GM23338 (cell line): ENCODE results near the gene PRRG1. TPM values are rescaled to one million over a fixed set of nuclear protein-coding genes. Genes with fewer than 3 reads are reported as not detected.

Experiments
- ATAC-seq: fragments of 200-7000 bp; cut with Tn5 transposase; 3 replicates; pipeline ENCODE4 v1.9.1; 2020
- DNase-seq: peaks from one replicate; pipeline ENCODE4 v3.0.0-alpha.2; 2015; ENCODE audit warnings: low spot score
- H2AFZ ChIP-seq: fragments of 200-600 bp; sonication (generic); 2 replicates; pipeline ENCODE4 v1.8.0; 2016; ENCODE audit warnings: antibody characterized with exemption, mild to moderate bottlenecking, moderate library complexity
- H3F3A ChIP-seq: fragments of 200-600 bp; sonication (generic); replicated peaks from 2 replicates; pipeline ENCODE4 v1.8.0; 2017; ENCODE audit warnings: antibody characterized with exemption, mixed run types, low read depth
- H3K27ac ChIP-seq: fragments of 200-600 bp; sonication (generic); 2 replicates; pipeline ENCODE4 v1.6.1; 2016; ENCODE audit warnings: low read depth
- H3K27me3 ChIP-seq: fragments of 200-600 bp; sonication (generic); 2 replicates; pipeline ENCODE4 v1.8.0; 2016; ENCODE audit warnings: mild to moderate bottlenecking, mixed run types, moderate library complexity; ENCODE audit not compliant: insufficient read depth
- H3K36me3 ChIP-seq: fragments of 200-600 bp; sonication (generic); 2 replicates; pipeline ENCODE4 v1.8.0; 2016; ENCODE audit warnings: mild to moderate bottlenecking; ENCODE audit not compliant: insufficient read depth
- H3K4me1 ChIP-seq: fragments of 200-600 bp; sonication (generic); 2 replicates; pipeline ENCODE4 v1.8.0; 2016; ENCODE audit warnings: mild to moderate bottlenecking, moderate library complexity; ENCODE audit not compliant: insufficient read depth
- H3K4me2 ChIP-seq: fragments of 200-600 bp; sonication (generic); 2 replicates; pipeline ENCODE4 v1.7.1; 2017; ENCODE audit warnings: mixed run types
- H3K4me3 ChIP-seq: fragments of 200-600 bp; sonication (generic); 2 replicates; pipeline ENCODE4 v1.6.1; 2016; ENCODE audit warnings: mixed run types
- H3K79me2 ChIP-seq: fragments of 200-600 bp; sonication (generic); replicated peaks from 2 replicates; pipeline ENCODE4 v1.8.0; 2017; ENCODE audit warnings: mild to moderate bottlenecking; ENCODE audit not compliant: insufficient read depth
- H3K9me2 ChIP-seq: fragments of 200-600 bp; sonication (generic); 2 replicates; pipeline ENCODE4 v1.8.0; 2017; ENCODE audit not compliant: insufficient read depth
- H4K20me1 ChIP-seq: fragments of 200-600 bp; sonication (generic); replicated peaks from 2 replicates; pipeline ENCODE4 v1.8.0; 2017; ENCODE audit warnings: mild to moderate bottlenecking; ENCODE audit not compliant: insufficient read depth
- H3K27ac Mint-ChIP-seq: 2 replicates; pipeline ENCODE4 v1.8.0; 2020; ENCODE audit warnings: inconsistent platforms, mild to moderate bottlenecking, moderate library complexity, mixed read lengths
- H3K27me3 Mint-ChIP-seq: 3 replicates; pipeline ENCODE4 v1.8.0; 2022; ENCODE audit warnings: low read depth, mild to moderate bottlenecking, moderate library complexity, mixed read lengths, inconsistent platforms; ENCODE audit not compliant: insufficient read depth, poor library complexity
- H3K36me3 Mint-ChIP-seq: 3 replicates; pipeline ENCODE4 v1.8.0; 2021; ENCODE audit warnings: low read depth, mild to moderate bottlenecking, inconsistent platforms, moderate library complexity, mixed read lengths
- H3K4me1 Mint-ChIP-seq: 3 replicates; pipeline ENCODE4 v1.8.0; 2020; ENCODE audit warnings: mild to moderate bottlenecking, inconsistent platforms, mixed read lengths
- H3K4me3 Mint-ChIP-seq: 3 replicates; pipeline ENCODE4 v1.8.0; 2021; ENCODE audit warnings: moderate library complexity, mild to moderate bottlenecking, inconsistent platforms, mixed read lengths
- H3K9me3 Mint-ChIP-seq: 3 replicates; pipeline ENCODE4 v1.8.0; 2020; ENCODE audit warnings: moderate library complexity, mild to moderate bottlenecking, inconsistent platforms, mixed read lengths
- CREB1 ChIP-seq: fragments of 250-450 bp; sonication (Bioruptor Pico); IDR thresholded peaks from 2 replicates; pipeline ENCODE4 v1.5.0; 2020; ENCODE audit warnings: low read depth, mild to moderate bottlenecking, moderate library complexity
- EZH2phosphoT487 ChIP-seq: fragments of 200-600 bp; sonication (generic); IDR thresholded peaks from one replicate; pipeline ENCODE4 v1.8.1; 2018; ENCODE audit warnings: antibody characterized with exemption; ENCODE audit not compliant: unreplicated experiment
- JUNB ChIP-seq: IDR thresholded peaks from one replicate; pipeline ENCODE4 v1.6.1; 2016; ENCODE audit warnings: antibody characterized with exemption; ENCODE audit not compliant: unreplicated experiment
- REST ChIP-seq: IDR thresholded peaks from one replicate; pipeline ENCODE4 v1.6.1; 2018; ENCODE audit warnings: antibody characterized with exemption; ENCODE audit not compliant: unreplicated experiment
- STAT1 ChIP-seq: IDR thresholded peaks from one replicate; pipeline ENCODE4 v1.6.1; 2016; ENCODE audit warnings: antibody characterized with exemption; ENCODE audit not compliant: unreplicated experiment
- ZNF114 ChIP-seq: fragments of 250-450 bp; sonication (Bioruptor Pico); IDR thresholded peaks from 2 replicates; pipeline ENCODE4 v1.5.0; 2020; ENCODE audit warnings: mild to moderate bottlenecking, moderate library complexity
- polyA plus RNA-seq: library from polyadenylated mRNA; unstranded; fragments of >200 nt; fragmentation: Nextera tagmentation; extraction: Ambion mirVana; gene quantifications from 2 replicates; pipeline ENCODE4 v1.2.1, GENCODE V29; 2016
- total RNA-seq: library from RNA; depleted of rRNA; stranded (reverse); fragments of >200 nt; shearing (Covaris generic); gene quantifications from 2 replicates; pipeline ENCODE4 v1.2.3, GENCODE V29; 2014
- TF ChIP-seq, protein P1 (sequence below): fragments of 250-450 bp; sonication (Bioruptor Pico); IDR thresholded peaks from 2 replicates; pipeline ENCODE4 v1.5.0; 2020; ENCODE audit warnings: mild to moderate bottlenecking, moderate library complexity
- TF ChIP-seq, protein P2 (sequence below): IDR thresholded peaks from 2 replicates; pipeline ENCODE4 v1.6.1; 2016; ENCODE audit warnings: antibody characterized with exemption

PRRG1 gene
- total and polyA plus RNA-seq, 2 experiments from 2014 or later: 3.8 to 10.8 TPM

DNA sequence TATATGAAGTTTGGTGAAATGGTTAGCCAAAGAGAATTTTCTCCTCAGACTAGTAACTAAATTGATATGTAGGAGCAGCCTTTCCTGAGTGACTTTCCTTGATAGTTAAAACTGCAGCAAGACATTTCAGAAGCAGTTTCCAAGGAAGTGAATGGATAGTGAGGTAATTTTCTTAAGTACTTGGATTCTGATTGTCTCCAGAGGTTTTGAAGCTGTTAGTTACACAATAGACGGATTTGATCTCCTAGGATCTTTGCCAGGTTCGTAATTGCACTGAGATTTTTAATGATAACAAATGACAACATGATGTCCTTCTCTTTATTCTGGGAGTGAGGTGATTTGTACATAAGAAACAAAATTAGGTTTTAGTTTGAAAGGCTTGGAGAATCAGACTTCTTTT lies 29.2 kb downstream of the PRRG1 start (continued):
- TF ChIP-seq, protein P1, sequence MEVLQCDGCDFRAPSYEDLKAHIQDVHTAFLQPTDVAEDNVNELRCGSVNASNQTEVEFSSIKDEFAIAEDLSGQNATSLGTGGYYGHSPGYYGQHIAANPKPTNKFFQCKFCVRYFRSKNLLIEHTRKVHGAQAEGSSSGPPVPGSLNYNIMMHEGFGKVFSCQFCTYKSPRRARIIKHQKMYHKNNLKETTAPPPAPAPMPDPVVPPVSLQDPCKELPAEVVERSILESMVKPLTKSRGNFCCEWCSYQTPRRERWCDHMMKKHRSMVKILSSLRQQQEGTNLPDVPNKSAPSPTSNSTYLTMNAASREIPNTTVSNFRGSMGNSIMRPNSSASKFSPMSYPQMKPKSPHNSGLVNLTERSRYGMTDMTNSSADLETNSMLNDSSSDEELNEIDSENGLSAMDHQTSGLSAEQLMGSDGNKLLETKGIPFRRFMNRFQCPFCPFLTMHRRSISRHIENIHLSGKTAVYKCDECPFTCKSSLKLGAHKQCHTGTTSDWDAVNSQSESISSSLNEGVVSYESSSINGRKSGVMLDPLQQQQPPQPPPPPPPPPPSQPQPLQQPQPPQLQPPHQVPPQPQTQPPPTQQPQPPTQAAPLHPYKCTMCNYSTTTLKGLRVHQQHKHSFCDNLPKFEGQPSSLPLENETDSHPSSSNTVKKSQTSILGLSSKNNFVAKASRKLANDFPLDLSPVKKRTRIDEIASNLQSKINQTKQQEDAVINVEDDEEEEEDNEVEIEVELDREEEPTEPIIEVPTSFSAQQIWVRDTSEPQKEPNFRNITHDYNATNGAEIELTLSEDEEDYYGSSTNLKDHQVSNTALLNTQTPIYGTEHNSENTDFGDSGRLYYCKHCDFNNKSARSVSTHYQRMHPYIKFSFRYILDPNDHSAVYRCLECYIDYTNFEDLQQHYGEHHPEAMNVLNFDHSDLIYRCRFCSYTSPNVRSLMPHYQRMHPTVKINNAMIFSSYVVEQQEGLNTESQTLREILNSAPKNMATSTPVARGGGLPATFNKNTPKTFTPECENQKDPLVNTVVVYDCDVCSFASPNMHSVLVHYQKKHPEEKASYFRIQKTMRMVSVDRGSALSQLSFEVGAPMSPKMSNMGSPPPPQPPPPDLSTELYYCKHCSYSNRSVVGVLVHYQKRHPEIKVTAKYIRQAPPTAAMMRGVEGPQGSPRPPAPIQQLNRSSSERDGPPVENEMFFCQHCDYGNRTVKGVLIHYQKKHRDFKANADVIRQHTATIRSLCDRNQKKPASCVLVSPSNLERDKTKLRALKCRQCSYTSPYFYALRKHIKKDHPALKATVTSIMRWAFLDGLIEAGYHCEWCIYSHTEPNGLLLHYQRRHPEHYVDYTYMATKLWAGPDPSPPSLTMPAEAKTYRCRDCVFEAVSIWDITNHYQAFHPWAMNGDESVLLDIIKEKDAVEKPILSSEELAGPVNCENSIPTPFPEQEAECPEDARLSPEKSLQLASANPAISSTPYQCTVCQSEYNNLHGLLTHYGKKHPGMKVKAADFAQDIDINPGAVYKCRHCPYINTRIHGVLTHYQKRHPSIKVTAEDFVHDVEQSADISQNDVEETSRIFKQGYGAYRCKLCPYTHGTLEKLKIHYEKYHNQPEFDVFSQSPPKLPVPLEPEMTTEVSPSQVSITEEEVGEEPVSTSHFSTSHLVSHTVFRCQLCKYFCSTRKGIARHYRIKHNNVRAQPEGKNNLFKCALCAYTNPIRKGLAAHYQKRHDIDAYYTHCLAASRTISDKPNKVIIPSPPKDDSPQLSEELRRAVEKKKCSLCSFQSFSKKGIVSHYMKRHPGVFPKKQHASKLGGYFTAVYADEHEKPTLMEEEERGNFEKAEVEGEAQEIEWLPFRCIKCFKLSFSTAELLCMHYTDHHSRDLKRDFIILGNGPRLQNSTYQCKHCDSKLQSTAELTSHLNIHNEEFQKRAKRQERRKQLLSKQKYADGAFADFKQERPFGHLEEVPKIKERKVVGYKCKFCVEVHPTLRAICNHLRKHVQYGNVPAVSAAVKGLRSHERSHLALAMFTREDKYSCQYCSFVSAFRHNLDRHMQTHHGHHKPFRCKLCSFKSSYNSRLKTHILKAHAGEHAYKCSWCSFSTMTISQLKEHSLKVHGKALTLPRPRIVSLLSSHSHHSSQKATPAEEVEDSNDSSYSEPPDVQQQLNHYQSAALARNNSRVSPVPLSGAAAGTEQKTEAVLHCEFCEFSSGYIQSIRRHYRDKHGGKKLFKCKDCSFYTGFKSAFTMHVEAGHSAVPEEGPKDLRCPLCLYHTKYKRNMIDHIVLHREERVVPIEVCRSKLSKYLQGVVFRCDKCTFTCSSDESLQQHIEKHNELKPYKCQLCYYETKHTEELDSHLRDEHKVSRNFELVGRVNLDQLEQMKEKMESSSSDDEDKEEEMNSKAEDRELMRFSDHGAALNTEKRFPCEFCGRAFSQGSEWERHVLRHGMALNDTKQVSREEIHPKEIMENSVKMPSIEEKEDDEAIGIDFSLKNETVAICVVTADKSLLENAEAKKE (CRISPR knock-in tag): no peak
- TF ChIP-seq JUNB (no peak), ZNF114 (CRISPR knock-in tag) (no peak)

DNA sequence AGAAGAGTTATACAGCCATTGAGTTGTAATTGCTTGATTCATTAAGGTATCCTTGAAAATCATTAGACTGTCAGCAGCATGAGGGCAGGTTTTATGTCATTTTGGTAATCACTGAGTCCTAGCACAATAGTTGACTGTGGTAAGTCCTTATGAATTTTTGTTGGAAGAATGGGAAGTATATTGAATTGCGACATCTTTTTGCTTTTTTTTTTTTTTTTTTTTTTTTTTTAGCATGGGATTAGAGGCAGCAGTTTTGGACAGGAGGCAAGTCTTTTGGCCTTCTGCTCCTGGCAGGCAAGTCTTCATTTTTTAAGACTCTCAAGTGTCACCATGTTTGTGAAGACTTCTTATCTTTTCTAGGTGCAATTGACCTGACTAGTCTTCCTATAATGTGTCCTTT lies 29.7 kb downstream of the PRRG1 start:
- peaks cover 9% of the 10 kb centered on the region; the same call in 1 of the 2 replicates for H3K4me1 ChIP-seq
- peaks cover 15% of the 10 kb centered on the region for H3K4me1 Mint-ChIP-seq
- no peaks in the 10 kb centered on the region for H3K9me3 Mint-ChIP-seq
- H2AFZ ChIP-seq: no peak overlapping the region
- ATAC-seq (no peak), DNase-seq (no peak)
- H3K36me3 Mint-ChIP-seq: no peaks in the 10 kb centered on the region
- peak overlapping the region; percentile 27; the same call in 1 of the 2 replicates for H3K27ac Mint-ChIP-seq
- H3K27ac ChIP-seq: no peak overlapping the region
- no peaks in the 10 kb centered on the region for H3K9me2 ChIP-seq
- H4K20me1 ChIP-seq: no peaks in the 10 kb centered on the region
- no peak overlapping the region for H3K4me3 Mint-ChIP-seq
- H3K27me3 ChIP-seq: no peaks in the 10 kb centered on the region
- H3F3A ChIP-seq: no peaks in the 10 kb centered on the region
- H3K4me3 ChIP-seq: no peak overlapping the region
- H3K27me3 Mint-ChIP-seq: no peaks in the 10 kb centered on the region
- H3K79me2 ChIP-seq: peaks cover 58% of the 10 kb centered on the region
- no peaks in the 10 kb centered on the region for H3K36me3 ChIP-seq
- no peak overlapping the region for H3K4me2 ChIP-seq
- TF ChIP-seq, protein P2, sequence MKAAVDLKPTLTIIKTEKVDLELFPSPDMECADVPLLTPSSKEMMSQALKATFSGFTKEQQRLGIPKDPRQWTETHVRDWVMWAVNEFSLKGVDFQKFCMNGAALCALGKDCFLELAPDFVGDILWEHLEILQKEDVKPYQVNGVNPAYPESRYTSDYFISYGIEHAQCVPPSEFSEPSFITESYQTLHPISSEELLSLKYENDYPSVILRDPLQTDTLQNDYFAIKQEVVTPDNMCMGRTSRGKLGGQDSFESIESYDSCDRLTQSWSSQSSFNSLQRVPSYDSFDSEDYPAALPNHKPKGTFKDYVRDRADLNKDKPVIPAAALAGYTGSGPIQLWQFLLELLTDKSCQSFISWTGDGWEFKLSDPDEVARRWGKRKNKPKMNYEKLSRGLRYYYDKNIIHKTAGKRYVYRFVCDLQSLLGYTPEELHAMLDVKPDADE: no peak
- TF ChIP-seq REST: no peak
- TF ChIP-seq CREB1: no peak
- TF ChIP-seq EZH2phosphoT487: no peak
- TF ChIP-seq STAT1: no peak
